ENCODE results near the gene EDEM2. TPM values are rescaled to one million over a fixed set of nuclear protein-coding genes. Genes with fewer than 3 reads are reported as not detected.

Gene EDEM2
- polyA plus RNA-seq, 1 donor (not counting 4 experiments of a cell fraction or from before 2014, with no cell fraction given) = 15.4 TPM

DNA sequence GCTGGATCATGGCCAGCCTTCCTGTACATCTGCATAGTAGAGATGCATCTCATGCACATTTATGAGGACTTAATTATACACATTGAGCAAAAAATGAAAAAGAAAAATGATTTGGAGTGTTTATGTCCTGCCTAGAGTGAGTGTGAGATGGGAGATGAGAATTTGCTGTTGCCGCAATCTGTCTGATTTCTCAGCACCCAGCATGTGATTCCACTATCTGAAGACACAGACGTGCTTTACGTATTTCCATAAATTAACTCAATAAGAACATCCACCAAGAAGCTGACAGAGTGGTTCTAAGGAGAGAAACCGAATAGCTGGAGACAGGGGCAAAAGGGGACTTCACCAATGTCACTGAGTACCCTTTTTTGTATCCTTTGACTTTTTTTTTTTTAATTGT lies 15.2 kb downstream of the EDEM2 start:
- H3K27me3 ChIP-seq (ENCODE audit: control insufficient read depth, extremely low read depth, insufficient read depth, low read length) = no peaks in the 10 kb centered on the region
- no peak overlapping the region for H3K4me3 ChIP-seq (ENCODE audit: control insufficient read depth in 2 of 3, extremely low read depth in 1 of 3, insufficient read depth in 2 of 3, low read depth in 1 of 3, low read length in 3 of 3)
- no peak overlapping the region for H2AFZ ChIP-seq (ENCODE audit: control insufficient read depth, low read length)
- DNase-seq (ENCODE audit: low read depth, low spot score) (no peak), FAIRE-seq (no peak)
- no peak overlapping the region for H3K9ac ChIP-seq (ENCODE audit: control insufficient read depth, extremely low read depth, insufficient read depth, low read length)
- no peaks in the 10 kb centered on the region for H3K9me1 ChIP-seq (ENCODE audit: control insufficient read depth, extremely low read depth, insufficient read depth, low read length)
- H3K79me2 ChIP-seq (ENCODE audit: control insufficient read depth, insufficient read depth, low read length) = no peaks in the 10 kb centered on the region
- no peaks in the 10 kb centered on the region for H3K9me3 ChIP-seq (ENCODE audit: control insufficient read depth, low read depth, low read length)
- peaks cover 14 to 21% of the 10 kb centered on the region in 2 experiments for H3K36me3 ChIP-seq (ENCODE audit: control insufficient read depth in 2 of 2, extremely low read depth in 1 of 2, insufficient read depth in 2 of 2, low read length in 2 of 2)
- H4K20me1 ChIP-seq (ENCODE audit: control insufficient read depth, extremely low read depth, insufficient read depth, low read length) = no peaks in the 10 kb centered on the region
- no peak overlapping the region for H3K4me2 ChIP-seq (ENCODE audit: control insufficient read depth, extremely low read depth, insufficient read depth, low read depth, low read length)
- dilution Hi-C loops (cut with MboI; ENCODE audit: extremely low pct_ligation_motif_present, low sequenced_read_pairs) = no loop called here
- H3K4me1 ChIP-seq (ENCODE audit: control insufficient read depth, extremely low read depth, insufficient read depth, low read length) = peaks cover 2% of the 10 kb centered on the region
- TF ChIP-seq, protein P1, sequence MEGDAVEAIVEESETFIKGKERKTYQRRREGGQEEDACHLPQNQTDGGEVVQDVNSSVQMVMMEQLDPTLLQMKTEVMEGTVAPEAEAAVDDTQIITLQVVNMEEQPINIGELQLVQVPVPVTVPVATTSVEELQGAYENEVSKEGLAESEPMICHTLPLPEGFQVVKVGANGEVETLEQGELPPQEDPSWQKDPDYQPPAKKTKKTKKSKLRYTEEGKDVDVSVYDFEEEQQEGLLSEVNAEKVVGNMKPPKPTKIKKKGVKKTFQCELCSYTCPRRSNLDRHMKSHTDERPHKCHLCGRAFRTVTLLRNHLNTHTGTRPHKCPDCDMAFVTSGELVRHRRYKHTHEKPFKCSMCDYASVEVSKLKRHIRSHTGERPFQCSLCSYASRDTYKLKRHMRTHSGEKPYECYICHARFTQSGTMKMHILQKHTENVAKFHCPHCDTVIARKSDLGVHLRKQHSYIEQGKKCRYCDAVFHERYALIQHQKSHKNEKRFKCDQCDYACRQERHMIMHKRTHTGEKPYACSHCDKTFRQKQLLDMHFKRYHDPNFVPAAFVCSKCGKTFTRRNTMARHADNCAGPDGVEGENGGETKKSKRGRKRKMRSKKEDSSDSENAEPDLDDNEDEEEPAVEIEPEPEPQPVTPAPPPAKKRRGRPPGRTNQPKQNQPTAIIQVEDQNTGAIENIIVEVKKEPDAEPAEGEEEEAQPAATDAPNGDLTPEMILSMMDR (optimal IDR thresholded peaks at IDR 0.05 in 1 of 3, IDR thresholded peaks at IDR 0.05 in 1 of 3, conservative IDR thresholded peaks at IDR 0.05 in 1 of 3; ENCODE audit: extremely low read depth in 1 of 3, insufficient read depth in 2 of 3, low read length in 3 of 3) = no peak
- TF ChIP-seq EZH2 (IDR thresholded peaks at IDR 0.05; ENCODE audit: low read length) = no peak
- H3K27ac ChIP-seq (ENCODE audit: control insufficient read depth, insufficient read depth, low read length) = no peak overlapping the region

DNA sequence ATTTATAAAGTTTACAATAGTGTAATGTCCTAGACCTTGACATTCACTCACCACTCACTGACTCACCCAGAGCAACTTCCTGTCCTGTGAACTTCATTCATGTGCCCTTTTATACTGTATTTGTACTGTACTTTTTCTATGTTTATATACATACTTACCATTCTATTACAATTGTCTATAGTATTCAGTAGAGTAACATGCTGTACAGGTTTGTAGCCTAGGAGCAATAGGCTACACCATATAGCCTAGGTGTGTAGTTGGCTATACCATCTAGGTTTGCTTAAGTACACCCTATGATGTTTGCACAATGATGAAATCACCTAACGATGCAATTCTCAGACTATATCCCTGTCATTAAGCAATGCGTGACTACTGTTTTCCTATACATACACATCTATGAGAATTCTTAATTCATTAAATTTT lies 17.5 kb downstream of the EDEM2 start:
- no peaks in the 10 kb centered on the region for H3K27me3 ChIP-seq (ENCODE audit: control insufficient read depth, extremely low read depth, insufficient read depth, low read length)
- no peak for TF ChIP-seq EZH2 (IDR thresholded peaks at IDR 0.05; ENCODE audit: low read length)
- TF ChIP-seq, protein P1 (optimal IDR thresholded peaks at IDR 0.05 in 1 of 3, IDR thresholded peaks at IDR 0.05 in 1 of 3, conservative IDR thresholded peaks at IDR 0.05 in 1 of 3; ENCODE audit: extremely low read depth in 1 of 3, insufficient read depth in 2 of 3, low read length in 3 of 3) = no peak
- H3K4me3 ChIP-seq (ENCODE audit: control insufficient read depth in 2 of 3, extremely low read depth in 1 of 3, insufficient read depth in 2 of 3, low read depth in 1 of 3, low read length in 3 of 3) = no peak overlapping the region
- dilution Hi-C loops (cut with MboI; ENCODE audit: extremely low pct_ligation_motif_present, low sequenced_read_pairs) = no loop called here
- H4K20me1 ChIP-seq (ENCODE audit: control insufficient read depth, extremely low read depth, insufficient read depth, low read length) = no peaks in the 10 kb centered on the region
- no peaks in the 10 kb centered on the region for H3K9me1 ChIP-seq (ENCODE audit: control insufficient read depth, extremely low read depth, insufficient read depth, low read length)
- no peaks in the 10 kb centered on the region for H3K79me2 ChIP-seq (ENCODE audit: control insufficient read depth, insufficient read depth, low read length)
- H3K36me3 ChIP-seq (ENCODE audit: control insufficient read depth in 2 of 2, extremely low read depth in 1 of 2, insufficient read depth in 2 of 2, low read length in 2 of 2) = peaks cover 17 to 20% of the 10 kb centered on the region in 2 experiments
- H3K9me3 ChIP-seq (ENCODE audit: control insufficient read depth, low read depth, low read length) = no peaks in the 10 kb centered on the region
- H3K27ac ChIP-seq (ENCODE audit: control insufficient read depth, insufficient read depth, low read length) = no peak overlapping the region
- H3K4me1 ChIP-seq (ENCODE audit: control insufficient read depth, extremely low read depth, insufficient read depth, low read length) = peaks cover 2% of the 10 kb centered on the region
- H3K4me2 ChIP-seq (ENCODE audit: control insufficient read depth, extremely low read depth, insufficient read depth, low read depth, low read length) = no peak overlapping the region
- H2AFZ ChIP-seq (ENCODE audit: control insufficient read depth, low read length) = no peak overlapping the region
- FAIRE-seq (no peak), DNase-seq (ENCODE audit: low read depth, low spot score) (no peak)
- no peak overlapping the region for H3K9ac ChIP-seq (ENCODE audit: control insufficient read depth, extremely low read depth, insufficient read depth, low read length)

All from keratinocyte (primary cell).